Uterus (tissue), 2 donors: Measurements from ENCODE around the gene TBC1D1.

Source experiments
- POLR2A ChIP-seq, 2 donors: fragments of 450-650 bp; IDR thresholded peaks; one replicate each; pipeline ENCODE4 v1.6.1; 2016; ENCODE audit warnings: antibody characterized with exemption in 2 of 2, mild to moderate bottlenecking in 1 of 2, moderate library complexity in 1 of 2
- TF ChIP-seq, protein P1 (sequence below), 4 experiments: fragments of 200-600 bp in 2 of 4; fragments of 450-650 bp in 2 of 4; sonication (generic) in 2 of 4; IDR thresholded peaks; one replicate each; pipeline ENCODE4 v1.5.1; 2016 to 2019; ENCODE audit warnings: antibody characterized with exemption in 4 of 4, mild to moderate bottlenecking in 2 of 4, moderate library complexity in 1 of 4

DNA sequence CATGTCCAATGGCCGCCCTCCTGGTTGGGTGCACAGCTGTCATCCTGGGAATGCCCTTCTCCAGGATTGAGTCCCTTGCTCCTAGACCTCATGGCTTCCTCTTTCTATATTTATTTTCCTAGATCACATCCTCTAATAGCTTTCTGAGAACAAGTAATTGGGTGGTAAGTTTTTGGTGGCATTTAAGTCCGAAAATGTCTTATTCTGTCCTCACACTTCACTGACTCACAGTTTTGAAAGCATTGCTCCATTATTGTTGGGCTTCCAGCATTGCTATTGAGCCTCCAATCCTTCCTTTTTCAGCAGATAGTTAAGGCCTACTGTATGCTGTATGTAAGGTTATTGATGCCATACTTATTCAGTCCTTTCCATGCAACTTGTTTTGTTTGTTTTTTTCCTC, 38.5 kb upstream of the TBC1D1 start:
- TF ChIP-seq, protein P1, sequence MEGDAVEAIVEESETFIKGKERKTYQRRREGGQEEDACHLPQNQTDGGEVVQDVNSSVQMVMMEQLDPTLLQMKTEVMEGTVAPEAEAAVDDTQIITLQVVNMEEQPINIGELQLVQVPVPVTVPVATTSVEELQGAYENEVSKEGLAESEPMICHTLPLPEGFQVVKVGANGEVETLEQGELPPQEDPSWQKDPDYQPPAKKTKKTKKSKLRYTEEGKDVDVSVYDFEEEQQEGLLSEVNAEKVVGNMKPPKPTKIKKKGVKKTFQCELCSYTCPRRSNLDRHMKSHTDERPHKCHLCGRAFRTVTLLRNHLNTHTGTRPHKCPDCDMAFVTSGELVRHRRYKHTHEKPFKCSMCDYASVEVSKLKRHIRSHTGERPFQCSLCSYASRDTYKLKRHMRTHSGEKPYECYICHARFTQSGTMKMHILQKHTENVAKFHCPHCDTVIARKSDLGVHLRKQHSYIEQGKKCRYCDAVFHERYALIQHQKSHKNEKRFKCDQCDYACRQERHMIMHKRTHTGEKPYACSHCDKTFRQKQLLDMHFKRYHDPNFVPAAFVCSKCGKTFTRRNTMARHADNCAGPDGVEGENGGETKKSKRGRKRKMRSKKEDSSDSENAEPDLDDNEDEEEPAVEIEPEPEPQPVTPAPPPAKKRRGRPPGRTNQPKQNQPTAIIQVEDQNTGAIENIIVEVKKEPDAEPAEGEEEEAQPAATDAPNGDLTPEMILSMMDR (IDR thresholded peaks at IDR 0.05), result no peak
- TF ChIP-seq POLR2A (IDR thresholded peaks at IDR 0.05), result no peak
